Bone marrow (tissue), 2 donors: ENCODE measurements around the gene NDUFC1.

Source experiments
- DNase-seq, 2 donors: peaks; one replicate each; lab custom pipeline; 2025; lab: John Stamatoyannopoulos, UW

Gene NDUFC1

GRCh38 chr4:139247700-139248238 is 54.5 kb downstream of the NDUFC1 start:
- DNase-seq: no peak

DNA sequence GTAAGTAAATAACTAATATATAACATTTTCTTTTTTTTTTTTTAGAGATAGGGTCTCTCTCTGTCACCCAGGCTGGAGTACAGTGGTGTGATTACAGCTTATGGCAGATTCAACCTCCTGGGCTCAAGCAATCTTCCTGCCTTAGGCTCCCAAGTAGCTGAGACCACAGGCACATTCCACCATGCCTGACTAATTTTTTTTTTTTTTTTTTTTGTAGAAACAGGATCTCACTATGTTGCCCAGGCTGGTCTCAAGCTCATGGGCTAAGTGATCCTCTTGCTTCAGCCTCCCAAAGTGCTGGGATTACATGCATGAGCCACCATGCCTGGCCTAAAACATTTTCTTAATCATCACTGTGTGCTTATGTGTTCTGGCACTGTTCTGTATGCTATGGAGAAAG is 55.0 kb downstream of the NDUFC1 start:
- no peak for DNase-seq

- no peak for DNase-seq
Measured at GRCh38 chr4:139246166-139246565, 56.1 kb downstream of the NDUFC1 start.

- DNase-seq: no peak
Measured at GRCh38 chr4:139245590-139245989, 56.7 kb downstream of the NDUFC1 start.

DNA sequence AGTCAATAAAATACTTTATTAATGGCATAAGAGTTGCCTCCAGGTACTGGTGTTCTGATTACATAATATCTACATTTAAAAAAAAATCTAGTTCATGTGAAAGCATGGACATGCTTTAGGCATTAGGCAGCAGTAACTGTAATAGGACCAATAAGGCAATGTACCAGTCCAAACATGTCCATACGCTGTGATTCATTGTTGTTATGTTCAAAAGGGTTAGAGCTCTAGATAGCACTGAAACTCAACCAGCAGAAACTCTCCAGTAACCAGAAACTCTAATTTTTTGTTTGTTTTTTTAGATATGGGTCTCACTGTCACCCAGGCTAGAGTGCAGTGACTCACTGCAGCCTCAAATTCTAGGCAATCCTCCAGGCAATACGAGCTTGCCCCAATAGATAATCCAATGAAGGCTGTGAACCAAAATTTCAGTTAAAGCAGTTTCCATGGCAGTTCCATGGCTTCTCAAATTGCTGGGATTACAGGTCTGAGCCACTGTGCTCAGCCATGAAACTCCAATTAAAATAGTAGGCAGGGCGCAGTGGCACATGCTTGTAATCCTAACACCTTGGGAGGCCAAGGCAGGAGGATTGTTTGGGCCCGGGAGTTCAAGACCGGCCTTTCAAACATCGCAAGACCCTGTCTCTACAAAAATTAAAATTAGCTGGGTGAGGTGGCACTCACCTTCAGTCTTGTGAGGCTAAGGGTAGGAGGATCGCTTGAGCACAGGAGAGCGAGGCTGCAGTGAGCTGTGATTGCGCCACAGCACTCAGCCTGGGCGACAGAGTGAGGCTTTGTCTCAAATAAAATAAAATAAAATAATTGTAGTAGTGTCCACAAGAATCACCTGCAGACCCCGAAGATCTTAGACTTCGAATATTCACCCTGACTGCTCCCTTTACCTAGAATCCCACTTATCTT is 58.6 kb downstream of the NDUFC1 start:
- DNase-seq: no peak

DNA sequence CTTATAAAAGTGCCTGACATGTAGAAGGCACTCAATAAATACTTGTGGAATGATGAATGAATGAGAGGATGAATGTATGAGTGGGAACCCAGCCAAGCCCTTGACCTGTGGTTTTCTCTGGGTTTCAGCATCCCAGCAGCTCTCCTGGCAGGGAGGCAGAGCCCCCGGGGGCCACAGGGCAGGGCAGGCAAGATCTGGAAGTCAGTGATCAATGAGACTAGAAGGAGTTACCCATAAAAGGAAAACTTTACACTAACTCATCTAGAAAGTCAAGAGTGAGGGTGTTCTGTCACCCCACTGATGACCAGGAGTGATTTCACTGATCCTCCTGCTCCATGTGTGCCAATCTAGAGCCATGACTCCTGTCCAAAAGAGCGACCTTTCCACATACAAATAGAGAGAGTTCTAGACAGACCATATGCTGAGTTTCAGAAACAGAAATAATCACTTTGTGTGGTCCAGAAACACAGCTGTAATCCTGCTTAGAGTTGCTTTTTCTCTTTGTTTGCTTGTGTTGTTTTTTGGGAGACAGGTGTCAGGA is 59.7 kb downstream of the NDUFC1 start:
- DNase-seq: no peak

- DNase-seq: no peak
Measured at GRCh38 chr4:139241784-139242151, 60.5 kb downstream of the NDUFC1 start.

GRCh38 chr4:139241086-139241783 is 61.0 kb downstream of the NDUFC1 start:
- DNase-seq: no peak
